ENCODE results near the gene RXRG. TPM values are rescaled to one million over a fixed set of nuclear protein-coding genes. Genes with fewer than 3 reads are reported as not detected.
A peak's percentile ranks its signal among the peaks of the same experiment; 100 is the strongest.

The RXRG gene
- total and polyA plus RNA-seq, 9 of the 15 experiments (the other 6 are each of a cell fraction or from before 2014, with no cell fraction given): not detected

GRCh38 chr1:165392634-165393571, 52.0 kb downstream of the RXRG start (continued):
- TF ChIP-seq REST (IDR thresholded peaks at IDR 0.05; ENCODE audit: borderline replicate concordance) (peak; percentile 89), REST (CRISPR knock-in tag; IDR thresholded peaks at IDR 0.05; ENCODE audit: low read depth) (no peak), ZNF174 (CRISPR knock-in tag; IDR thresholded peaks at IDR 0.05) (no peak), E2F6 (IDR thresholded peaks at IDR 0.05; ENCODE audit: borderline replicate concordance in 1 of 2, extremely low read depth in 1 of 2, insufficient read depth in 1 of 2, insufficient read length in 1 of 2, low read depth in 1 of 2, low read length in 1 of 2, poor library complexity in 1 of 2, severe bottlenecking in 1 of 2) (peak in 1 of 2 experiments; percentile 45), ZBTB9 (CRISPR knock-in tag; IDR thresholded peaks at IDR 0.05) (peak; percentile 83; the same call in 1 of the 2 replicates), ELF1 (tag; IDR thresholded peaks at IDR 0.05) (no peak), GABPB1 (CRISPR knock-in tag; IDR thresholded peaks at IDR 0.05) (peak; percentile 44; the same call in 1 of the 2 replicates), TEAD4 (IDR thresholded peaks at IDR 0.05; ENCODE audit: low read length) (peak; percentile 62), TEAD4 (CRISPR knock-in tag; IDR thresholded peaks at IDR 0.05; ENCODE audit: borderline replicate concordance) (no peak), SMARCC2 (IDR thresholded peaks at IDR 0.05; ENCODE audit: low read depth) (no peak), SAFB2 (IDR thresholded peaks at IDR 0.05; ENCODE audit: borderline replicate concordance, low read depth, low read length, severe bottlenecking) (no peak), CBX1 (IDR thresholded peaks at IDR 0.05; ENCODE audit: low read depth) (no peak), MEIS2 (IDR thresholded peaks at IDR 0.05; ENCODE audit: partially characterized antibody) (peak; percentile 62)
- TF ChIP-seq, protein P1, sequence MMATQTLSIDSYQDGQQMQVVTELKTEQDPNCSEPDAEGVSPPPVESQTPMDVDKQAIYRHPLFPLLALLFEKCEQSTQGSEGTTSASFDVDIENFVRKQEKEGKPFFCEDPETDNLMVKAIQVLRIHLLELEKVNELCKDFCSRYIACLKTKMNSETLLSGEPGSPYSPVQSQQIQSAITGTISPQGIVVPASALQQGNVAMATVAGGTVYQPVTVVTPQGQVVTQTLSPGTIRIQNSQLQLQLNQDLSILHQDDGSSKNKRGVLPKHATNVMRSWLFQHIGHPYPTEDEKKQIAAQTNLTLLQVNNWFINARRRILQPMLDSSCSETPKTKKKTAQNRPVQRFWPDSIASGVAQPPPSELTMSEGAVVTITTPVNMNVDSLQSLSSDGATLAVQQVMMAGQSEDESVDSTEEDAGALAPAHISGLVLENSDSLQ (IDR thresholded peaks at IDR 0.05): peak; percentile 71; the same call in 1 of the 2 replicates
